Measurements from ENCODE around the gene CD300LG. TPM values are rescaled to one million over a fixed set of nuclear protein-coding genes. Genes with fewer than 3 reads are reported as not detected.
"Not testable (repeated sequence)": the region's sequence is repeated elsewhere in the genome, so short reads cannot be mapped to it uniquely, and the experiment has no call there.

Gene CD300LG
- total and polyA plus RNA-seq, 4 donors: 1.1 to 6.8 (median 2.5) TPM

DNA sequence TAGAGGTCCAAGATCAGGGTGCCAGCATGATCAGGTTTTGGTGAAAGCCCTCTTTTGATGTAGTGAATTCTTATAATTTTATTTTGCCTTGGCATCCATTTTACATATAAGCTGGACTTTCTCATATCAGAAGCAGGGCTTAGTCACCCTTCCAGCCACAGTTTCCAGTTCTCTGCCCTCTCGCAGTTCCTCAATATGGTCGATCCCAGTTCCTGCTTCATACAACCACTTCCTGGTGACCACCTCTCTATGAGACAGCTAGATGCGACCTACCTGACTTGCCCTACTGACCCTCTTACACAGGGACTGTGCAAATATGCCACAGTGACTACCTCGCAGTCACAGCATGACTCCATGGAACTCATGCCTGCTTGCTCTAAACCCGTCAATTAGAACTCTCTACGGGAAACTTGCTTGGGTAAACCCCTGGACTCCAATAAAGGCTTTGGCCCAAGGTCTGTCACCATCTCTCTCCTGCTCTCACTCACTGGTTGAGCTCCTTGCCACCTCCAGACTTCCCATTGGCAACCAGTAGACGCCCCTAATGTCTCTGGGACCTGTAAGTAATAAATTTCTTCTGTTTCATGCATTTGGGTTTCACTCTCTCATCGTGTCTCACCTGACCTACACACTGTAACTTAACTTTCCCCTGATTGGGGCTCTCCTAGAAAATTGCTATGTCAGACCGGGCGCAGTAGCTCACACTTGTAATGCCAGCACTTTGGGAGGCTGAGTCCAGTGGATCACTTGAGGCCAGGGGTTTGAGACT lies 21.4 kb downstream of the CD300LG start:
- WGBS, 2 donors: 77 to 80% methylated on average over 10 of the region's 10 CpGs
- no peak for ATAC-seq (ENCODE audit: insufficient read depth, low FRiP score)
- H3K9ac ChIP-seq (ENCODE audit: insufficient read depth in 1 of 2, low read length in 2 of 2): no peak overlapping the region

DNA sequence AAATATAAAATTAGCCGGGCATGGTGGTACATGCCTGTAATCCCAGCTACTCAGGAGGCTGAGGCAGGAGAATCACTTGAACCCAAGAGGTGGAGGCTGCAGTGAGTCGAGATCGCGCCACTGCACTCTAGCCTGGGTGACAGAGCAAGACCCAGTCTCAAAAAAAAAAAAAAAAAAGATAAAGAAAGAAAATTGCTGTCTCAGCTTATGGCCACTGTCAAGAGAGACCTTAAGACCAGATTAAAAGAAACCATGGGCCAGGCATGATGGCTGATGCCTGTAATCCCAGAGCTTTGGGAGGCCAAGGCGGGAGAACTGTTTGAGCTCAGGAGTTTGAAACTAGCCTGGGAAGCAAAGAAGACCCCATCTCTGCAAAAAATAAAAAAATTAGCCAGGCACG lies 22.1 kb downstream of the CD300LG start:
- not testable (repeated sequence) for H3K9ac ChIP-seq (ENCODE audit: insufficient read depth in 1 of 2, low read length in 2 of 2); H3K4me3 ChIP-seq; ATAC-seq (ENCODE audit: insufficient read depth, low FRiP score); H3K27ac ChIP-seq (ENCODE audit: low read depth in 1 of 2, low read length in 1 of 2); DNase-seq; H3K4me1 ChIP-seq (ENCODE audit: control insufficient read depth in 5 of 5, insufficient read depth in 5 of 5, low read length in 5 of 5); H3K36me3 ChIP-seq (ENCODE audit: control insufficient read depth in 4 of 4, insufficient read depth in 4 of 4, low read length in 4 of 4); H3K27me3 ChIP-seq (ENCODE audit: control insufficient read depth in 3 of 3, insufficient read depth in 3 of 3, low read length in 2 of 3); H3K9me3 ChIP-seq (ENCODE audit: control insufficient read depth in 4 of 4, insufficient read depth in 3 of 4, low read length in 3 of 4)
- 88 to 93% methylated on average over 6 of the region's 6 CpGs for WGBS, 2 donors

More for the DNA sequence above, 21.4 kb downstream of the CD300LG start:
- H3K4me3 ChIP-seq: no peak overlapping the region
- no peaks in the 10 kb centered on the region for H3K36me3 ChIP-seq (ENCODE audit: control insufficient read depth in 4 of 4, insufficient read depth in 4 of 4, low read length in 4 of 4)
- no peak overlapping the region for H3K27ac ChIP-seq (ENCODE audit: low read depth in 1 of 2, low read length in 1 of 2)
- no peak for DNase-seq
- no peaks in the 10 kb centered on the region for H3K9me3 ChIP-seq (ENCODE audit: control insufficient read depth in 4 of 4, insufficient read depth in 3 of 4, low read length in 3 of 4)
- H3K4me1 ChIP-seq (ENCODE audit: control insufficient read depth in 5 of 5, insufficient read depth in 5 of 5, low read length in 5 of 5): no peaks in the 10 kb centered on the region
- TF ChIP-seq, protein P1, sequence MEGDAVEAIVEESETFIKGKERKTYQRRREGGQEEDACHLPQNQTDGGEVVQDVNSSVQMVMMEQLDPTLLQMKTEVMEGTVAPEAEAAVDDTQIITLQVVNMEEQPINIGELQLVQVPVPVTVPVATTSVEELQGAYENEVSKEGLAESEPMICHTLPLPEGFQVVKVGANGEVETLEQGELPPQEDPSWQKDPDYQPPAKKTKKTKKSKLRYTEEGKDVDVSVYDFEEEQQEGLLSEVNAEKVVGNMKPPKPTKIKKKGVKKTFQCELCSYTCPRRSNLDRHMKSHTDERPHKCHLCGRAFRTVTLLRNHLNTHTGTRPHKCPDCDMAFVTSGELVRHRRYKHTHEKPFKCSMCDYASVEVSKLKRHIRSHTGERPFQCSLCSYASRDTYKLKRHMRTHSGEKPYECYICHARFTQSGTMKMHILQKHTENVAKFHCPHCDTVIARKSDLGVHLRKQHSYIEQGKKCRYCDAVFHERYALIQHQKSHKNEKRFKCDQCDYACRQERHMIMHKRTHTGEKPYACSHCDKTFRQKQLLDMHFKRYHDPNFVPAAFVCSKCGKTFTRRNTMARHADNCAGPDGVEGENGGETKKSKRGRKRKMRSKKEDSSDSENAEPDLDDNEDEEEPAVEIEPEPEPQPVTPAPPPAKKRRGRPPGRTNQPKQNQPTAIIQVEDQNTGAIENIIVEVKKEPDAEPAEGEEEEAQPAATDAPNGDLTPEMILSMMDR (IDR thresholded peaks at IDR 0.05; ENCODE audit: control extremely low read depth, extremely low read depth): no peak
- no peaks in the 10 kb centered on the region for H3K27me3 ChIP-seq (ENCODE audit: control insufficient read depth in 3 of 3, insufficient read depth in 3 of 3, low read length in 2 of 3)

GRCh38 chr17:43871946-43872690 lies 25.1 kb downstream of the CD300LG start:
- Histone ChIP-seq H3K9me3 (ENCODE audit: control insufficient read depth in 4 of 4, insufficient read depth in 3 of 4, low read length in 3 of 4) (no peaks in the 10 kb centered on the region), H3K4me1 (ENCODE audit: control insufficient read depth in 5 of 5, insufficient read depth in 5 of 5, low read length in 5 of 5) (no peaks in the 10 kb centered on the region), H3K27me3 (ENCODE audit: control insufficient read depth in 3 of 3, insufficient read depth in 3 of 3, low read length in 2 of 3) (no peaks in the 10 kb centered on the region), H3K27ac (ENCODE audit: low read depth in 1 of 2, low read length in 1 of 2) (peak overlapping the region; percentile 36 to 50), H3K4me3 (no peak overlapping the region), H3K9ac (ENCODE audit: insufficient read depth in 1 of 2, low read length in 2 of 2) (no peak overlapping the region), H3K36me3 (ENCODE audit: control insufficient read depth in 4 of 4, insufficient read depth in 4 of 4, low read length in 4 of 4) (no peaks in the 10 kb centered on the region)
- WGBS, 2 donors: 65 to 82% methylated on average over 14 of the region's 14 CpGs
- TF ChIP-seq, protein P1 (IDR thresholded peaks at IDR 0.05; ENCODE audit: control extremely low read depth, extremely low read depth): no peak
- ATAC-seq (ENCODE audit: insufficient read depth, low FRiP score) (no peak), DNase-seq (no peak)

DNA sequence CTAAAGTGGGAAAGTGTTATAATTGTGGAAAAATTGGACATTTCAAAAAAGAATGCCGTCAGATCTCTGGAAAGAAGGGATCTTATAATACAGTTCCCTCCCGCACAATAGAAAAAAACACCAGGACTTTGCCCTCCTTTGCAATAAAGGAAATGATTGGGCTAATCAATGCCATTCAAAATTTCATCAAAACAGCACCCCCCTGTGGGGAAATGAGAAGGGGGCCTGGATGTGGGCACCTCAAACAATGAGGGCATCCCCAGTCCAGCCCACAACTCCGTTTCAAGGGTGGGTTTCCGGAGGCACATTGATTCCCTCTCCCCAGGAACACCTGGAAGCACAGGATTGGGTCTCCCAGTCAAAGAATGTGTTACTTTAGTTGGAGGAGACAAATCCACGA lies 26.1 kb downstream of the CD300LG start:
- DNase-seq: no peak
- Histone ChIP-seq H3K9ac (ENCODE audit: insufficient read depth in 1 of 2, low read length in 2 of 2) (no peak overlapping the region), H3K36me3 (ENCODE audit: control insufficient read depth in 4 of 4, insufficient read depth in 4 of 4, low read length in 4 of 4) (no peaks in the 10 kb centered on the region), H3K27me3 (ENCODE audit: control insufficient read depth in 3 of 3, insufficient read depth in 3 of 3, low read length in 2 of 3) (no peaks in the 10 kb centered on the region), H3K4me1 (ENCODE audit: control insufficient read depth in 5 of 5, insufficient read depth in 5 of 5, low read length in 5 of 5) (no peaks in the 10 kb centered on the region), H3K9me3 (ENCODE audit: control insufficient read depth in 4 of 4, insufficient read depth in 3 of 4, low read length in 3 of 4) (no peaks in the 10 kb centered on the region), H3K4me3 (no peak overlapping the region), H3K27ac (ENCODE audit: low read depth in 1 of 2, low read length in 1 of 2) (no peak overlapping the region)
- ATAC-seq (ENCODE audit: insufficient read depth, low FRiP score): no peak
- WGBS, 2 donors: 80 to 86% methylated on average over 5 of the region's 5 CpGs
- TF ChIP-seq, protein P1 (IDR thresholded peaks at IDR 0.05; ENCODE audit: control extremely low read depth, extremely low read depth): no peak
